ENCODE data around the gene PLIN4. TPM values are rescaled to one million over a fixed set of nuclear protein-coding genes. Genes with fewer than 3 reads are reported as not detected.

Gene PLIN4
- total and polyA plus RNA-seq, 10 donors: 0.27 to 10.2 (median 2.1) TPM

- Histone ChIP-seq H3K36me3 (peaks cover 0 to 27% (median 0%) of the 10 kb centered on the region in 6 donors), H3K9me3 (peaks cover 0 to 12% (median 9%) of the 10 kb centered on the region in 8 donors), H3K27me3 (replicated peaks in 1 of 7) (peaks cover 0 to 52% (median 0%) of the 10 kb centered on the region in 7 donors), H3K27ac (peak overlapping the region in 7 of 8 donors; percentile 78 to 95 (median 87)), H3K4me1 (peaks cover 0 to 86% (median 47%) of the 10 kb centered on the region in 6 donors), H3K4me3 (peak overlapping the region in 2 of 8 donors; percentile 24 to 59)
- intact Hi-C loops (cut with DNase I; ENCODE audit: low total_unique reads): no loop called here
- WGBS, 5 donors: 36 to 70% (median 57%) methylated on average over 12 of the region's 12 CpGs
- peak; percentile 80 for DNase-seq
- TF ChIP-seq POLR2A (IDR thresholded peaks at IDR 0.05) (no peak), POLR2AphosphoS5 (IDR thresholded peaks at IDR 0.05) (peak in 1 of 3 donors; percentile 56)
- TF ChIP-seq, protein P1, sequence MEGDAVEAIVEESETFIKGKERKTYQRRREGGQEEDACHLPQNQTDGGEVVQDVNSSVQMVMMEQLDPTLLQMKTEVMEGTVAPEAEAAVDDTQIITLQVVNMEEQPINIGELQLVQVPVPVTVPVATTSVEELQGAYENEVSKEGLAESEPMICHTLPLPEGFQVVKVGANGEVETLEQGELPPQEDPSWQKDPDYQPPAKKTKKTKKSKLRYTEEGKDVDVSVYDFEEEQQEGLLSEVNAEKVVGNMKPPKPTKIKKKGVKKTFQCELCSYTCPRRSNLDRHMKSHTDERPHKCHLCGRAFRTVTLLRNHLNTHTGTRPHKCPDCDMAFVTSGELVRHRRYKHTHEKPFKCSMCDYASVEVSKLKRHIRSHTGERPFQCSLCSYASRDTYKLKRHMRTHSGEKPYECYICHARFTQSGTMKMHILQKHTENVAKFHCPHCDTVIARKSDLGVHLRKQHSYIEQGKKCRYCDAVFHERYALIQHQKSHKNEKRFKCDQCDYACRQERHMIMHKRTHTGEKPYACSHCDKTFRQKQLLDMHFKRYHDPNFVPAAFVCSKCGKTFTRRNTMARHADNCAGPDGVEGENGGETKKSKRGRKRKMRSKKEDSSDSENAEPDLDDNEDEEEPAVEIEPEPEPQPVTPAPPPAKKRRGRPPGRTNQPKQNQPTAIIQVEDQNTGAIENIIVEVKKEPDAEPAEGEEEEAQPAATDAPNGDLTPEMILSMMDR (IDR thresholded peaks at IDR 0.05 in 8 of 11, conservative IDR thresholded peaks at IDR 0.05 in 3 of 11): no peak
These were observed 23.0 kb upstream of the PLIN4 start for GRCh38 chr19:4541114-4541805.

DNA sequence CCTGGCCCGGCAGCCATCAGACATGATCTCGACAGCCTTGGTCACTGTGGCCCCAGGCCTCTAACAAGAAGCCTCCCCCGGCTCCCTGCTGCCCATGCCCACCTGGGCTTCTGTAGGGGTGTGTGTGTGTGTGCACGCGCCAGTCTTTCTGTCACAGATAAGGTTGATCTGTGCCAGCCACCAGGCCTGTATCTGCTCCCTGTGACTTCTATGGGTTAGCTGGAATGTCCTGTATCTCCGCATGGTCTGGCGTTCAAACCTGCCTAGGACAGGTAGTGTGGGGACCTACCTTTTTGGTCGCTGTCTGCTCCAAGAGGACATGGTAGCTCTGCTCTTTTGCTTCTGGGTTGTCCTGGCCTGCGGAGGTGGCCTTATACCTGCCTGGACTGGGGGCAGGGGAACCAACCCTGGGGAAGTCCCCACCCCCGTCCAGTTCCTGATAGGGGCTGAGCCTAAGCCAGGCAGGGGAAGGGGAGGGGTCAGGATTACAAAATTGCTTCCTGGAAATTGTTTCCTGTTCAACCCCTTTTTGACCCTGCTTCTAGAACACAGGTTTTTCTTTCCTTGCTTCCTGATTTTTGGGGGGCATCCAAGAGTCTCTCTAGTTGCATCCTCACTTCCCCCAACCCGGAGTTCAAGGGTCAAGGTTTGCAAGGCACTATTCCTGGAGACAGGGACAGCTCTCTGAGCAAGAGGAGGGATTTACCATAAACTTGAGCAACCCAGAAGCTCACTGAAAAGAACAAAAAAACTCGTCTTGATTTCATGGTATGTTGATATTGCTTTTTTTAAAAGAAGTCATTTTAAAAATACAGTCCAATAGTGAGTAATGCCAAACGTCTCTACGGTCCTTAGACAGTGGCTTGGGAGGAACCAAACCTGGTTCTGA, 21.7 kb upstream of the PLIN4 start, which contains the start of gene LRG1:
LRG1 (minus strand) TSS at position 344 of the 889 bp plus-strand sequence; CDS start at position 321, 23 bp downstream.
- intact Hi-C loops (cut with DNase I; ENCODE audit: low total_unique reads): no loop called here
- peaks cover 0 to 22% (median 0%) of the 10 kb centered on the region in 6 donors for H3K36me3 ChIP-seq
- DNase-seq: peak; percentile 92
- H3K27me3 ChIP-seq (replicated peaks in 1 of 7): peaks cover 0 to 66% (median 6%) of the 10 kb centered on the region in 7 donors
- 29 to 57% (median 35%) methylated on average over 12 to 14 of the region's 14 CpGs for WGBS, 5 donors
- H3K4me1 ChIP-seq: peaks cover 6 to 94% (median 58%) of the 10 kb centered on the region in 6 donors
- H3K27ac ChIP-seq: peak within 1 kb of the TSS in 7 of 8 donors; percentile 78 to 95 (median 87)
- H3K9me3 ChIP-seq: peaks cover 0 to 12% (median 9%) of the 10 kb centered on the region in 8 donors
- H3K4me3 ChIP-seq: peak within 1 kb of the TSS in 6 of 8 donors; percentile 3 to 59 (median 14)
- TF ChIP-seq POLR2A (IDR thresholded peaks at IDR 0.05) (peak in 1 of 3 donors; percentile 37), POLR2AphosphoS5 (IDR thresholded peaks at IDR 0.05) (peak; percentile 73 to 83 (median 76))
- TF ChIP-seq, protein P1 (IDR thresholded peaks at IDR 0.05 in 8 of 11, conservative IDR thresholded peaks at IDR 0.05 in 3 of 11): peak in 1 of 11 experiments; percentile 11

GRCh38 chr19:4539169-4539692, 20.9 kb upstream of the PLIN4 start:
- H3K9me3 ChIP-seq: peaks cover 0 to 12% (median 9%) of the 10 kb centered on the region in 8 donors
- H3K27ac ChIP-seq: peak overlapping the region in 7 of 8 donors; percentile 78 to 95 (median 87)
- H3K27me3 ChIP-seq (replicated peaks in 1 of 7): peaks cover 0 to 71% (median 7%) of the 10 kb centered on the region in 7 donors
- H3K36me3 ChIP-seq: peaks cover 0 to 19% (median 0%) of the 10 kb centered on the region in 6 donors
- H3K4me1 ChIP-seq: peaks cover 7 to 96% (median 61%) of the 10 kb centered on the region in 6 donors
- H3K4me3 ChIP-seq: peak overlapping the region in 6 of 8 donors; percentile 3 to 59 (median 14)
- intact Hi-C loops (cut with DNase I; ENCODE audit: low total_unique reads): no loop called here
- WGBS, 5 donors: 61 to 84% (median 75%) methylated on average over 2 to 3 of the region's 3 CpGs
- TF ChIP-seq POLR2AphosphoS5 (IDR thresholded peaks at IDR 0.05) (no peak), POLR2A (IDR thresholded peaks at IDR 0.05) (no peak)
- TF ChIP-seq, protein P1 (IDR thresholded peaks at IDR 0.05 in 8 of 11, conservative IDR thresholded peaks at IDR 0.05 in 3 of 11): no peak
- DNase-seq: no peak
